HEK293 (cell line): ENCODE results near the gene LASP1.

Experiments
- CTCF ChIA-PET: fragments of 350-600 bp; formaldehyde crosslinking; extraction: SDS; loops from one replicate; lab custom pipeline; 2021; ENCODE audit warnings: antibody characterized with exemption; lab: Yijun Ruan, JAX
- POLR2A ChIA-PET: fragments of 300-600 bp; formaldehyde crosslinking; extraction: SDS; loops from one replicate; lab custom pipeline; 2020; ENCODE audit warnings: antibody characterized with exemption, inconsistent platforms; lab: Yijun Ruan, JAX
- H3K27ac ChIP-seq: fragments of 200-500 bp; sonication (Bioruptor generic); 2 replicates; pipeline ENCODE4 v1.5.1; 2014; ENCODE audit warnings: low read depth, low read length, control low read depth, inconsistent platforms; ENCODE audit errors: extremely low read depth
- H3K36me3 ChIP-seq, 2 experiments: fragments of 200-500 bp in 1 of 2; sonication (Bioruptor generic) in 1 of 2; 1 replicate in 1 of 2; 2 replicates in 1 of 2; pipeline ENCODE4 v1.5.1; 2014 to 2017; ENCODE audit warnings: inconsistent platforms in 2 of 2, low read length in 2 of 2; ENCODE audit not compliant: control insufficient read depth in 2 of 2, insufficient read depth in 1 of 2
- H3K4me1 ChIP-seq: fragments of 200-500 bp; sonication (Bioruptor generic); 2 replicates; pipeline ENCODE4 v1.5.1; 2014; ENCODE audit warnings: mild to moderate bottlenecking, low read length, inconsistent platforms; ENCODE audit not compliant: control insufficient read depth, insufficient read depth
- H3K4me3 ChIP-seq: 2 replicates; pipeline ENCODE4 v1.5.1; 2011; ENCODE audit warnings: low read depth, mild to moderate bottlenecking, control low read depth, low read length, moderate library complexity
- H3K9me3 ChIP-seq: fragments of 200-500 bp; sonication (Bioruptor generic); 2 replicates; pipeline ENCODE4 v1.5.1; 2014; ENCODE audit warnings: low read depth, low read length, inconsistent platforms; ENCODE audit not compliant: control insufficient read depth, insufficient read depth
- BCL11A ChIP-seq: fragments of 450-650 bp; formaldehyde crosslinking; IDR thresholded peaks from 2 replicates; pipeline ENCODE4 v1.5.1; 2016; ENCODE audit warnings: low read depth, missing biosample characterization, missing genetic modification characterization
- GLI4 ChIP-seq: fragments of 450-650 bp; formaldehyde crosslinking; IDR thresholded peaks from 2 replicates; pipeline ENCODE4 v1.5.1; 2016; ENCODE audit warnings: missing biosample characterization, missing genetic modification characterization
- OSR2 ChIP-seq: fragments of 450-650 bp; formaldehyde crosslinking; IDR thresholded peaks from 2 replicates; pipeline ENCODE4 v1.5.1; 2016; ENCODE audit warnings: missing biosample characterization, missing genetic modification characterization
- SETDB1 ChIP-seq: IDR thresholded peaks from one replicate; pipeline ENCODE4 v1.6.1; 2017; ENCODE audit warnings: mild to moderate bottlenecking, low read length, moderate library complexity, mixed read lengths; ENCODE audit not compliant: insufficient read length
- SP7 ChIP-seq: fragments of 450-650 bp; formaldehyde crosslinking; IDR thresholded peaks from 2 replicates; pipeline ENCODE4 v1.5.1; 2016; ENCODE audit warnings: missing biosample characterization, missing genetic modification characterization
- ZBTB10 ChIP-seq: fragments of 450-650 bp; formaldehyde crosslinking; IDR thresholded peaks from 2 replicates; pipeline ENCODE4 v1.5.1; 2016; ENCODE audit warnings: missing biosample characterization, missing genetic modification characterization
- ZBTB48 ChIP-seq: fragments of 450-650 bp; formaldehyde crosslinking; IDR thresholded peaks from 2 replicates; pipeline ENCODE4 v1.5.1; 2016; ENCODE audit warnings: missing biosample characterization, missing genetic modification characterization
- ZBTB8A ChIP-seq: fragments of 450-650 bp; formaldehyde crosslinking; IDR thresholded peaks from 2 replicates; pipeline ENCODE4 v1.5.1; 2016; ENCODE audit warnings: missing biosample characterization, missing genetic modification characterization
- ZFP37 ChIP-seq: fragments of 450-650 bp; formaldehyde crosslinking; IDR thresholded peaks from 2 replicates; pipeline ENCODE4 v1.5.1; 2016; ENCODE audit warnings: missing biosample characterization, missing genetic modification characterization
- ZNF10 ChIP-seq: fragments of 450-650 bp; formaldehyde crosslinking; IDR thresholded peaks from 2 replicates; pipeline ENCODE4 v1.5.1; 2017; ENCODE audit warnings: missing biosample characterization, missing genetic modification characterization
- ZNF132 ChIP-seq: fragments of 450-650 bp; formaldehyde crosslinking; IDR thresholded peaks from 2 replicates; pipeline ENCODE4 v1.5.1; 2017; ENCODE audit warnings: missing biosample characterization, missing genetic modification characterization, borderline replicate concordance
- ZNF18 ChIP-seq: fragments of 450-650 bp; formaldehyde crosslinking; IDR thresholded peaks from 2 replicates; pipeline ENCODE4 v1.5.1; 2016; ENCODE audit warnings: missing biosample characterization, missing genetic modification characterization
- ZNF239 ChIP-seq: fragments of 450-650 bp; formaldehyde crosslinking; IDR thresholded peaks from 2 replicates; pipeline ENCODE4 v1.5.1; 2016; ENCODE audit warnings: missing biosample characterization, missing genetic modification characterization
- ZNF510 ChIP-seq: fragments of 450-650 bp; formaldehyde crosslinking; IDR thresholded peaks from 2 replicates; pipeline ENCODE4 v1.5.1; 2018; ENCODE audit warnings: mild to moderate bottlenecking, missing genetic modification characterization, missing biosample characterization; ENCODE audit not compliant: insufficient replicate concordance
- ZNF548 ChIP-seq: fragments of 450-650 bp; formaldehyde crosslinking; IDR thresholded peaks from 2 replicates; pipeline ENCODE4 v1.5.1; 2016; ENCODE audit warnings: missing biosample characterization, missing genetic modification characterization
- ZNF600 ChIP-seq: fragments of 450-650 bp; formaldehyde crosslinking; IDR thresholded peaks from 2 replicates; pipeline ENCODE4 v1.5.1; 2016; ENCODE audit warnings: missing biosample characterization, missing genetic modification characterization
- ZNF610 ChIP-seq: fragments of 450-650 bp; formaldehyde crosslinking; IDR thresholded peaks from 2 replicates; pipeline ENCODE4 v1.5.1; 2016; ENCODE audit warnings: missing biosample characterization, missing genetic modification characterization, borderline replicate concordance
- ZNF654 ChIP-seq: fragments of 450-650 bp; formaldehyde crosslinking; IDR thresholded peaks from 2 replicates; pipeline ENCODE4 v1.5.1; 2016; ENCODE audit warnings: low read depth, missing biosample characterization, missing genetic modification characterization
- ZNF692 ChIP-seq: fragments of 450-650 bp; formaldehyde crosslinking; IDR thresholded peaks from 2 replicates; pipeline ENCODE4 v1.5.1; 2016; ENCODE audit warnings: missing biosample characterization, missing genetic modification characterization
- TF ChIP-seq, protein P1 (sequence below): fragments of 450-650 bp; formaldehyde crosslinking; conservative IDR thresholded peaks from 2 replicates; pipeline ENCODE4 v1.5.1; 2016; ENCODE audit warnings: low read depth, missing biosample characterization, missing genetic modification characterization
- TF ChIP-seq, protein P2 (sequence below): fragments of 450-650 bp; formaldehyde crosslinking; IDR thresholded peaks from 2 replicates; pipeline ENCODE4 v1.5.1; 2016; ENCODE audit warnings: missing biosample characterization, missing genetic modification characterization

LASP1 gene

DNA sequence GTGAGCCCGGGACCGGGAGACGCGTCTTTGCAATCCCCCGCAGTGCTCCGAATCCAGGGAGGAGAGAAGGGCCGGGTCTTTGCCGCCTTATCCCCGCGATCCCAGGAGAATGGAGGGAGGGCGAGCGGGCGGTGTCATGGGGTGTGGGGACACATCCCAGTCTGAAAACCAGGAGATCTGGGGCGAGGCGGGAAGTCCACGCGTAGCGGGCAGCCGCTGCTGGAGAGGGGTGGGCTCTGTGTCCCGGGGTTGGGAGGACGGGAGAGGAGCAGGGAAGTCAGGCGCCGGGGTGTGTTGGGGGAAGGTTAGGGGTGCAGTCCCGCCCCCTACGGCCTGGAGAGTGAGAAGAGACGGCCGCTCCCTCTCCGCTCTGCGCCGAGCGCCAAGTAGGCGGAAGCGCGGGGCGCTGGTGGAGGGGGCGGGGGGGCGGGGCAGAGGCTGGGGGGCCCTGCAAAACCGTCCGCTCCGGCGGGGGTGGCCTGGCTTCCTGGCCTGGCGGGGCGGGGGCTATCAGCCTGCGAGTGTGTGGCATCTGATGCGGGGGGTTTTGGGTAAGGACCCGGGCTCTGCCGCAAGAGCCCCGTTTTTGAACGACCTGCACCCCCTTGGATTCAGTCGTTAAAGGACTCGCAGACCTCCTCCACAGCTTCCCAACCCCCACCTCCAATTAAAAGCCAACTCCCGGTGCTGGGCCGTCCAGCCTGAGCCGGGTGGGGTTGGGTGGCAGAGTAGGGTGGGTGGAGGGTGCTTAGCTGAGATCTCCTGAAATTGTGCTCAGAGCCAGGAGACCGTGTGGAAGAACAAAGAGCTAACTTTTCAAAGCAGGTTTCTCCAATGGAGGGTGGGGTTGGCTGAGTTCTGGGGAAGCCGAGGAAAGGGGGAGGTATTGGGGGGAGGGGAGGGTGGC, 654 bp downstream of the LASP1 start:
- H3K4me1 ChIP-seq, result peaks cover 12% of the 10 kb centered on the region
- POLR2A ChIA-PET, result interaction anchor here (0.6 to 4.1 kb wide), 33 partner anchors 9 to 329 kb away, joined by 3 to 62 read pairs (median 6); partner anchors contain the start of genes CWC25, LASP1NB, PLXDC1 and PSMB3
- H3K27ac ChIP-seq, result peak overlapping the region; percentile 96
- no peaks in the 10 kb centered on the region for H3K9me3 ChIP-seq
- CTCF ChIA-PET, result interaction anchor here (0.6 to 5.8 kb wide), 13 partner anchors 10 to 616 kb away, joined by 3 to 24 read pairs (median 3); partner anchors contain the start of gene LASP1NB
- no peaks in the 10 kb centered on the region for H3K36me3 ChIP-seq
- peak overlapping the region; percentile 94 for H3K4me3 ChIP-seq
- TF ChIP-seq OSR2 (tag by site-specific recombination), result no peak
- TF ChIP-seq ZBTB10 (tag by site-specific recombination), result peak; percentile 85
- no peak; the same call in 1 of the 2 replicates for TF ChIP-seq ZNF600
- TF ChIP-seq ZNF654 (tag by site-specific recombination), result no peak
- TF ChIP-seq ZNF548, result no peak
- 0 out of 2 replicates have a peak, but pooled peaks have one; percentile 8 for TF ChIP-seq ZNF10 (tag by site-specific recombination)
- no peak for TF ChIP-seq GLI4
- no peak; the same call in 1 of the 2 replicates for TF ChIP-seq ZBTB8A (tag by site-specific recombination)
- TF ChIP-seq BCL11A (tag by site-specific recombination), result no peak; the same call in 1 of the 2 replicates
- TF ChIP-seq ZBTB48 (tag by site-specific recombination), result peak; percentile 56; the same call in 1 of the 2 replicates
- no peak for TF ChIP-seq ZNF610
- no peak; the same call in none of the 2 replicates for TF ChIP-seq ZFP37 (tag by site-specific recombination)
- TF ChIP-seq SETDB1, result no peak
- no peak; the same call in 1 of the 2 replicates for TF ChIP-seq ZNF692 (tag by site-specific recombination)
- TF ChIP-seq, protein P1, sequence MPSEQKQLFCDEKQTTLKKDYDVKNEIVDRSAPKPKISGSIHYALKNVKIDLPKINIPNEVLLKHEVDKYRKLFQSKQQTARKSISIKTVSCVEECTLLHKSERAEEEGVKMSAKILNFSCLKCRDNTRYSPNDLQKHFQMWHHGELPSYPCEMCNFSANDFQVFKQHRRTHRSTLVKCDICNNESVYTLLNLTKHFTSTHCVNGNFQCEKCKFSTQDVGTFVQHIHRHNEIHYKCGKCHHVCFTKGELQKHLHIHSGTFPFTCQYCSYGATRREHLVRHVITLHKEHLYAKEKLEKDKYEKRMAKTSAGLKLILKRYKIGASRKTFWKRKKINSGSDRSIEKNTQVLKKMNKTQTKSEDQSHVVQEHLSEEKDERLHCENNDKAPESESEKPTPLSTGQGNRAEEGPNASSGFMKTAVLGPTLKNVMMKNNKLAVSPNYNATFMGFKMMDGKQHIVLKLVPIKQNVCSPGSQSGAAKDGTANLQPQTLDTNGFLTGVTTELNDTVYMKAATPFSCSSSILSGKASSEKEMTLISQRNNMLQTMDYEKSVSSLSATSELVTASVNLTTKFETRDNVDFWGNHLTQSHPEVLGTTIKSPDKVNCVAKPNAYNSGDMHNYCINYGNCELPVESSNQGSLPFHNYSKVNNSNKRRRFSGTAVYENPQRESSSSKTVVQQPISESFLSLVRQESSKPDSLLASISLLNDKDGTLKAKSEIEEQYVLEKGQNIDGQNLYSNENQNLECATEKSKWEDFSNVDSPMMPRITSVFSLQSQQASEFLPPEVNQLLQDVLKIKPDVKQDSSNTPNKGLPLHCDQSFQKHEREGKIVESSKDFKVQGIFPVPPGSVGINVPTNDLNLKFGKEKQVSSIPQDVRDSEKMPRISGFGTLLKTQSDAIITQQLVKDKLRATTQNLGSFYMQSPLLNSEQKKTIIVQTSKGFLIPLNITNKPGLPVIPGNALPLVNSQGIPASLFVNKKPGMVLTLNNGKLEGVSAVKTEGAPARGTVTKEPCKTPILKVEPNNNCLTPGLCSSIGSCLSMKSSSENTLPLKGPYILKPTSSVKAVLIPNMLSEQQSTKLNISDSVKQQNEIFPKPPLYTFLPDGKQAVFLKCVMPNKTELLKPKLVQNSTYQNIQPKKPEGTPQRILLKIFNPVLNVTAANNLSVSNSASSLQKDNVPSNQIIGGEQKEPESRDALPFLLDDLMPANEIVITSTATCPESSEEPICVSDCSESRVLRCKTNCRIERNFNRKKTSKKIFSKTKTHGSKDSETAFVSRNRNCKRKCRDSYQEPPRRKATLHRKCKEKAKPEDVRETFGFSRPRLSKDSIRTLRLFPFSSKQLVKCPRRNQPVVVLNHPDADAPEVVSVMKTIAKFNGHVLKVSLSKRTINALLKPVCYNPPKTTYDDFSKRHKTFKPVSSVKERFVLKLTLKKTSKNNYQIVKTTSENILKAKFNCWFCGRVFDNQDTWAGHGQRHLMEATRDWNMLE (tag by site-specific recombination), result no peak
- TF ChIP-seq ZNF18, result no peak
- no peak for TF ChIP-seq ZNF239
- TF ChIP-seq ZNF510, result no peak
- TF ChIP-seq, protein P2, sequence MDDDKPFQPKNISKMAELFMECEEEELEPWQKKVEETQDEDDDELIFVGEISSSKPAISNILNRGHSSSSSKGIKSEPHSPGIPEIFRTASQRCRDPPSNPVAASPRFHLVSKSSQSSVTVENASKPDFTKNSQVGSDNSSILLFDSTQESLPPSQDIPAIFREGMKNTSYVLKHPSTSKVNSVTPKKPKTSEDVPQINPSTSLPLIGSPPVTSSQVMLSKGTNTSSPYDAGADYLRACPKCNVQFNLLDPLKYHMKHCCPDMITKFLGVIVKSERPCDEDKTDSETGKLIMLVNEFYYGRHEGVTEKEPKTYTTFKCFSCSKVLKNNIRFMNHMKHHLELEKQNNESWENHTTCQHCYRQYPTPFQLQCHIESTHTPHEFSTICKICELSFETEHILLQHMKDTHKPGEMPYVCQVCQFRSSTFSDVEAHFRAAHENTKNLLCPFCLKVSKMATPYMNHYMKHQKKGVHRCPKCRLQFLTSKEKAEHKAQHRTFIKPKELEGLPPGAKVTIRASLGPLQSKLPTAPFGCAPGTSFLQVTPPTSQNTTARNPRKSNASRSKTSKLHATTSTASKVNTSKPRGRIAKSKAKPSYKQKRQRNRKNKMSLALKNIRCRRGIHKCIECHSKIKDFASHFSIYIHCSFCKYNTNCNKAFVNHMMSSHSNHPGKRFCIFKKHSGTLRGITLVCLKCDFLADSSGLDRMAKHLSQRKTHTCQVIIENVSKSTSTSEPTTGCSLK (tag by site-specific recombination), result no peak
- TF ChIP-seq SP7, result no peak; the same call in none of the 2 replicates
- no peak for TF ChIP-seq ZNF132 (tag by site-specific recombination)
